Stimulated activated CD8-positive, alpha-beta memory T cell treated with anti-CD3 and anti-CD28 coated beads, Interleukin-2, amount 100 ng/mL, for 48 hours (primary cell): ENCODE measurements around the gene GBF1.

Source experiments
- DNase-seq, 2 donors: peaks; one replicate each; pipeline ENCODE4 v3.0.0-alpha.2; 2020; ENCODE audit warnings: low read depth in 2 of 2

Gene GBF1

DNA sequence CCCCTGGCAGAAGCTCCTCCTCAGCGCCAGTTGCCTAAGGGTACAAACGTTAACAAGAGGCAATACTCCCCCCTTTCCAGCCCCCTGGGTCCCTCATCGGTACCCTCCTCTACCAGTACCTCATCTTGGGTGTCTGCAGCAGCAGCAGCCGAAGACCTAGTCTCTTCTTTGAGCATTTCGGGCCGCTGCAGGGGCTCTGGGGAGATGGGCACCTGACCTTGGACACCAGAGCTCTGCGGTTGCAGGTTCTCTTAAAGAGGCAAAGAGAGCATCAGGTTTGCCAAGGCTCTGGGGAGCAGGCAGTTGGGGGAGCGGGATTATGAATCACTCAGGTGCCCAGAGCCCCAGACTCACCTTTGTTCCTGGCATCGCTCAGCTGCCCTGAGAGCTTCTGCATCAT, 178.8 kb downstream of the GBF1 start:
- no peak for DNase-seq

- no peak for DNase-seq
Observed at GRCh38 chr10:102424916-102425315, 179.6 kb downstream of the GBF1 start.

DNA sequence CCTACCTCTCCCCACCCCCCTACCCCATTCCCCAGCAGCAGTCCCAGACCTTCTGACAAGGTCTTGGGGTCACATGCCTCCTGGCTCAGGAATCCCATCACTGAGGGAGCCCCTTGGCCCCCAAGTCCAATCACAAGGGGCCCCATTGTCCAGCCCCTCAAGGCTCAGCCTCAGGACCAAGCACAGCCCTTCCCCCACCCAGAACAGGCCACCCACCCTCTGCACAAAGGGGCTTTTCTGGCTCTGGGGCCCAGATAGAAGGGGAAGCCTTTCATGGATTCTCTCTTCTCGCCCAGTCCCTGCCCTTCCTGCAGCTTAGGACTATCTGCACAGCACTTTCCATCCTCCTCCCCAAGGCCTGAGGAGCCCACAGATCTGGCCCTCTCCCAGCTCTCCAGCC, 180.1 kb downstream of the GBF1 start:
- no peak for DNase-seq

DNA sequence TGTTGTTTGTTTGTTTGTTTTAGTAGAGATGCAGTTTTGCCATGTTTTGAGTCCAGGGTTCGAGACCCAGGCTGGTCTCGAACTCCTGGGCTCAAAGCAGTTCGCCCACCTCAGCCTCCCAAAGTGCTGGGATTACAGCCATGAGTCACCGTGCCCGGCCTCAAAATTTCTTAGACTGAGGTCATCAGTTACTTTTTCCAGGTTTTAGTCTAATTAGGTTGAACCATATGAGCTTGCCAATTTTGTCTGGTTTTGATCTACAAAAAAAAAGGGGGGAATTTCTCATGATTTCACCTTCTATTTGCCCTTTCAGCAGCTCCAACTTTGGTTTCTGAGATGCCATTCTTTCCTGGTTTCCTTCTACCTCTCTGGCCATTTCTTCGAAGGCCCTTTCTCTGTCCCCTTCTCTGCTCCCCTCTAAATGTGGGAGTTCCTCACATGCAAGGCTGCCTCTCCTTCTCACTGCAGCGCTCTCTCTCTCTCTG, 181.5 kb downstream of the GBF1 start:
- no peak for DNase-seq

DNA sequence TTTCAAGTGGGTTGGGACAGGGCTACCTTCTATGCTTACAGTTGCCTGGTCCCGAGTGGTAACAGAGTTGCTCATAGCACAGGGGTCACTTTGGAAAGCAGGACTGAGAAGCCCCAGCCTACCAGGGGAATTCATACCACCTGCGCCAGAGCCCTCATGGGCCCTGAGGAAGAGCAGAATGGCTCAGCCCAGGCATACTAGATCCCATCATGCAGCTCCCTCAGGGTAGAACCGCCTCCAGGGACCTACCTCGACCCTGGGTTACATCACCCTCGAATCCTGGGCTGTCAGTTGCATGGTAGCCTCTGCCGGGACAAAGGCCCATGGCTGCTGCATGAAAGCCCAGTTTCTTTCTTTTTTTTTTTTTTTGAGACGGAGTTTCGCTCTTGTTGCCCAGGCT, 184.1 kb downstream of the GBF1 start:
- DNase-seq = no peak

DNA sequence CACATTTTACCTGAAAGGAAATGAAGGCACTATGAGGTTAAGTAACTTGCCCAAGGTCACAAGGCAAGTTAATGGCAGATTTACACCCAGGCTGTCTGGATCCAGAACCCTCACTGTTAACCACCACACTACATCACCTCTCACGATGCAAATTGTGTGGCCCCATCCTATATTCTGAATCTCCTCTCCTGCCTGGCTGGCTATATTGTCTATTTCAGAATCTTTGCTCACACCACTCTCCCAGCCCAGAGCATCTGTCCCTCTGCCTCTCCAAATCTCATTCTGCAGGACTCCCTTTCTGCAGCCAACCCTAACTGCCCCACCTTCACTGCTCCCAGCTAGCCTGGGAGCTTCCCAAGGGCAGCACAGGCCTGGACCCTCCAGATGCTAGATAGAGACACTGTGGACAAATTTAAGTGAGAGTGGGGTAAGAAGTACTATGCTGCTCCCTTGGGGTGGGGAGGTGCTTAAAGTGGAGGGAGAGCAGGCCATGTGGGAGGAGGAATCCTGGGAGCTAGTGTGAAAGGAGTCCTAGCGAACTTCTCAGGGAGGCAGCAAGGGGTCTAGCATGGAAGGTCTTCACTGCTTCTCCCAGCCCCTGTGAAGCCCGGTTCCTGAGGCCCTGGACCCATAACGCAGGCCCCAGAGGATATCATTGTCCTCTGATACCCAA, 186.3 kb downstream of the GBF1 start:
- no peak for DNase-seq
